Left colon (tissue), 2 donors: ENCODE data around the gene PSMB7. TPM values are rescaled to one million over a fixed set of nuclear protein-coding genes. Genes with fewer than 3 reads are reported as not detected.

Experiments
- ATAC-seq: fragments of 200-7000 bp; cut with Tn5 transposase; one replicate; pipeline ENCODE4 v1.9.1; 2020; ENCODE audit warnings: mild to moderate bottlenecking, moderate library complexity
- DNase-seq, 2 donors: peaks; one replicate each; pipeline ENCODE4 v3.0.0-alpha.2; 2020
- intact Hi-C, 2 donors: fragments of 100-400 bp; cut with DNase I in 1 of 2; cut with micrococcal nuclease in 1 of 2; formaldehyde crosslinking; loops; one replicate each; pipeline versions ENCODE4 v1.11.2 to v1.14.0; 2022; cut with DNase I, micrococcal nuclease
- total RNA-seq, 2 donors: library from RNA; stranded (reverse); fragmentation: NEBNext Ultra II Directional; extraction: Animal tissue kit (Norgen Biotek cat#: 25700); gene quantifications; one replicate each; pipeline ENCODE4 v1.2.1, GENCODE V29; 2021
- donor health status: DM: no; HTN: no; CAD: no.
- donor health status: DM: yes; HTN: yes; CAD: no.

Gene PSMB7
- total RNA-seq, 2 donors from 2014 or later, result 88.0 to 102 TPM

DNA sequence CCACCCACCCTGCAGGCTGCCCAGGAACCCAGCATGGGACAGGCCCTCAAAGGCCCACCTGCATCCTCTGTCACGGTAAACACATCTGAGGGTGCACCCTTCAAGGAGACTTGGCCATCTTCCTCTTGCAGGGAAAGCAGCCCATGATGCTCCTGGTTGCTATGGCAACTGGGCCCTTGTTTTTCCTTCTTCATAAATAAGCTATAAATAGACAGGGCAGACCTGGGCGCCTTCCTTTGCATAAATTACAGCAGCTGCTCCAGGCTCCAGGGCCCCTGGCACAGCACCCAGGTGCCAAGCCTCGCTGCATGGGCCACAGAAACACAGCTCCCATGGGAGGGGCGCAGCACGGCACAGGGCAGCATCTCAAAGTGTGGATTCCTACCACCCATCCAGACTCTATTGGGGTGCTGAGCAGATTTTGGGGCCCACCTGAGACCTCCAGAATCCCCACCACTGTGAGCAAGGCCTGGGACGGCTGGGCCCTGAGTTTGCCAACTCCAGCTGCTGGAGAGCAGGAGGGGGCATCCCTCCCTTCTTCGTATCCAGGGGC, 5.8 kb upstream of the PSMB7 start:
- intact Hi-C loops, result no loop called here

DNA sequence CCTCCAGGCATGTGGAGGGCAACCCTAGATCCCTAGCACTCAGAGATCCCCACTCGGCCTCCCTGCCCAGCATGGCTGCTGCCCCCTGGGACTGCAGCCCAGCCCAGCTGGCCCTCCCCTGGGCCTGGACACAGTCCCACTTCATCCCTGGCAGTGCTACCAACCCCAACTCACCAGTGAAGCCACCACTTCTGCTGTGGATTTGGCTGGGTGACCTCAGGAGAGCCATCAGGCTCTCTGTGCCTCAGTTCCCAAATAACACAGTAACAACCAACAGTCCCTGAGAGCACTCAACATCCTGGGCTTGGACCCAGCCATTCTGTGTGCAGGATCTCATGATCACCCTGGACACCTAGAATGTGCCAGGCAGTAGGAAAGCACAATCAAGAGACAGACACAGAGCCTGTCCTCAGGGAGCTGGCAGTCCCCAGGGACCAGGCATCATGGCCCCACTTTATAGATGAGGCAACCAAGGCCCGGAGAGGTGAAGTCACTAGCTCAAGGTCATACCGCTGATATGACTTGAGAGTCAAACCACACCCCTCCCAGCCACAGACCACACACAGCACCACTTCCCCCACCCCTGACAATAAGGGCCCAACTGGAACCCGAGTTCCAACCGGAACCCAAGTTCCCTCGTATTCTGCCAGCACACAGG, 4.7 kb upstream of the PSMB7 start:
- DNase-seq (no peak), ATAC-seq (peak; percentile 1)
- intact Hi-C loops, result no loop called here

More for the DNA sequence above, 5.8 kb upstream of the PSMB7 start:
- DNase-seq, result no peak
- ATAC-seq, result no peak

DNA sequence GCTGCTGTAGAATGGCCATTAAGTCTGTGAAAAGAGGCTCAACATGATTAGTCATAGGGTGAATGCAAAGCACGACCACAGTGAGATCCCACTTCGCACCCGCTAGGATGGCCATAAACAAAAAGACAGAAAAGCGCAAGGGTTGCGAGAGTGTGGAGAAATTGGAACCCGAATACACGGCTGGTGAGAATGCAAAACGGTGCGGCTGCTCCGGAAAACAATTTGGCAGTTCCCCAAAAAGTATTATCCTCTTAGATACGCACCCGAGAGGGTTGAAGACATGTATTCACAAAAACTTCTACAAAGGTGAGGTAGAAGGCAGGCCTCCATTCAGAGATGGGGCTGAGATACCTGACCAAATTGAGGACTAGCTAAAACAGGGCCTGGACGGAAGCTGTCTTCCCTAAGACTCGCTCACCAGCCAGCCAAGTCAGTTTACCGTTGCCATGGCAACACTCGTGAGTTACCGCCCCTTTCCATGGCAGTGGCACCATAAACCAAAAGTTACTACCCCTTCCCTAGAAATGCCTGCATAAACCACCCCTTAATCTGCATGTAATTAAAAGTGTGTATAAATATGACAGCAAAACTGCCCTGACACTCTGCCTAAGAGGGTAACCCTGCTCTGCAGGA, 726 bp upstream of the PSMB7 start:
- ATAC-seq (no peak), DNase-seq (no peak)
- intact Hi-C loops, result no loop called here

DNA sequence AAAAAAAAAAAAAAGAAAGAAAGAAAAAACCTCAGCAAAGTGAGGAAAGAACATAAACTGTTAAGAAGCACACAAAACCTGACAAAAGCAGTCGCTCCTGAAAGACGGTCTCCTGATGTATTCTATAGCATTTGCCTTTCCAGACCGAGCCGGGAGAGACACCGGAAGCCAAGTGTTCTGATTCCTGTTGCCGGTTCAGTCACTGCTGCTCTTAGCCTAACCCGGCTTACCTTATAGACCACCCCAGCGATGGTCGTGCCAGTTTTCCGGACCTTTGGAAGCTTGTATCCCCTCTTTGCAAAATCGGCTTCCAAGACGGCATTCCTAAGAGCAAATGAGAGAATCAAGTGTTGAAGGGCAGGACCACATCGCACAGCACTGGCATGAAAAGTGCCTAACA, 630 bp downstream of the PSMB7 start:
- intact Hi-C loops, result no loop called here
- no peak for ATAC-seq
- no peak for DNase-seq

DNA sequence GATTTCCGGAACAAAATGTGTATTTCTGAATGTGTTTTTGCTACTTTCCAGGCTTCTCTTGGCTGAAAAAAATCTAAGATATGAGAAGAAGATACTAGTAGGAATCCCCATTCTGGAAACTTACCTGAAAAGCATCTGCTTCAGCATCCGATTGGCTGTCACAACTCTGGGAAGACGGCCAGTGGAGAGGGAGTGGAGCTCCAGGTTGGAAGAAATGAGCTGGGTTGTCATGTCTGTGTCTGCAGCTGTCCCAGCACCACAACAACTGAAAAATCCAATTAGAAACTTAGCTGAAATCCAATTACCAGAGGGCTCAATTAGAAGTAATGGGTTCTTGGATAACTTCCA, 3.0 kb downstream of the PSMB7 start:
- DNase-seq (no peak), ATAC-seq (no peak)
- intact Hi-C loops, result no loop called here

DNA sequence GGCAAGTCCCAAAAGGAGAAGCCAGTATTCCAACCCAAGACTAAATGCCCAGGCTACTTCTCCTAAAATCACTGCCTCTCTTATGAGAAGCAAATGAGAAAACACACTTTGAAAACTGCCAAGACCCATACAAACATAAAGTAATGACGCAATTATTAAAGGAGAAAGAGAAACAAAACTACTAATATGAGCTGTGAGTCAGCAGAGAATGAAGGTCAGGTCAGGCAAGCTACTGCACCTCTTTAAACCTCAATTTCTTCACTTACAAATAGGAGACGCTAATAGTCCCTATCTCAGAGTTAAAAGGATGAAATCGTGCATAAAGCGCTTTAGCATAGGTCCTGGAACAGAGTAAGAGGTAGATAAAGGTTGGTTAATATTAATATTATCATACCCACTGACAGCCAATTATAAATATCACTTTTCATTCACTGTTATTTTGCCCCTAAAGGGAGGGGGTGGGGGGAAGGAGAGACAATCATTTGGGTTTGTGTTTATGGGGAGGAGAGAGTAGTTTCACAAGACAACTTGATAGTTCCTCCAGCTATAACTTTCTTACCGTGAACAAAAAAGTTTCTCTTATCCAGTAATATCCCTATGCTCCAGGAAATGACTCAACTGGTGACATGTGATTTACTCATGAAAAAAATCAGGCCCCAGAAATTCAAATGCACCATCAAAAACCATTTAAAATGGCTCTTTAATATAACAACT, 3.6 kb downstream of the PSMB7 start:
- no peak for DNase-seq
- intact Hi-C loops, result no loop called here
- ATAC-seq, result no peak

DNA sequence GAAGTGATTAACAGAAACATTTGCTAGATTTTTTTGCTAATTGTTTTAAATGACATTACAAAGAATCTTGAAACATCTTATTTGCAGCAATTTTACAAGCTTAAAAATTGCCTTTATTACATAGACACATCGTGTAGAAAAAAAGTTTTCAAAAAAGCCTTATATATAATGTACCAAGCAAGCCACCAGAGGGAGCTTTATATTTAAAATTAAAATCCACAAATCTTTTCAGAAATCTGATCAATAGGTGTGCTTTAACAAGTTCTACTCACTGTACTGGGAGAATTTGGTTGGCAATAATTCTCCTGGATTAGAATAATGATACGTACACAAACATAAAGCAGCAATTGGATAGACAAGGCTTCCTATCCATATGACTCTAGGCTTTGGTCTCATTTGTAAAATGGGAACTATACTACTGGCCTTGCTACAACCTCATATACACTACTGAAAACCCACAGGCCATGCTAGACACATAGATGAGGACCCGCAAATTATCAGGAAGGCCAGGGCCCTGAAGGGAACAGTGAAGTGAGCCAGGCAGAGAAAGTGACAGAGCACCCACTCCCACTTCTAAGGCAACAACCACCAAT, 4.8 kb downstream of the PSMB7 start:
- DNase-seq, result no peak
- ATAC-seq, result no peak
- intact Hi-C loops, result no loop called here

DNA sequence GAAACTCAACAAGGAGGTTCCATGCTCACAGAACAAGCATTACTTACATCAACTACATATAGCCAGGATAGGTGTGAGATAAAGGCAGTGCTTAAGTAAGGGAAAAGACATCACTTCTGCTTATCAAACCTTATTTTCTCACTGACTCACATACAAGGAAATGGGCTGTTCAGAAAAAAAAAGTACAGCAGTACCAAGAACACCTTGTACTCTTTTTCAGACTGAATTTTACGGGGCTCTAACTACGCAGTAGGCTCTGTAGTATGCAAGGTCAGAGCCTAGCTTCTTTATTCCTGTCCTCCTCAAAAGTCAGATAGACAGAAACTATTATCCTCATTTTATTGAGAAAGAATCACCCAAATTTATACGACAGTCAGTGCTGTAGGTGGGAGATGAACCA, 5.8 kb downstream of the PSMB7 start:
- intact Hi-C loops, result no loop called here
- DNase-seq (no peak), ATAC-seq (peak; percentile 48)

DNA sequence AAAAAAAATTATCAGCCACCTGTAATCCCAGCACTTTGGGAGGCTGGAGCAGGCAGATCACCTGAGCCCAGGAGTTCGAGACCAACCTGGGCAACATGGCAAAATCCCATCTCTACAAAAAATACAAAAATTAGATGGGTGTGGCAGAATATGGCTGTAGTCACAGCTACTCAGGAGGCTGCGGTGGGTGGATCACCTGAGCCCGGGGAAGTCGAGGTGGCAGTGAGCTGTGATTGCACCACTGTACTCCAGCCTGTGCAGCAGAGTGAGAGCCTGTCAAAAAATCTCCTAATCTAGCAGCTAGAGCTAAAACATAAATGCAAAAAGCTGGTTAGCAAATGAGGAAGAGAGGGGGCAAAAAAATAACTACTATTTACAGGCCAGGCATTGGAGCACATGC, 12.0 kb downstream of the PSMB7 start:
- intact Hi-C loops, result no loop called here
- no peak for ATAC-seq

DNA sequence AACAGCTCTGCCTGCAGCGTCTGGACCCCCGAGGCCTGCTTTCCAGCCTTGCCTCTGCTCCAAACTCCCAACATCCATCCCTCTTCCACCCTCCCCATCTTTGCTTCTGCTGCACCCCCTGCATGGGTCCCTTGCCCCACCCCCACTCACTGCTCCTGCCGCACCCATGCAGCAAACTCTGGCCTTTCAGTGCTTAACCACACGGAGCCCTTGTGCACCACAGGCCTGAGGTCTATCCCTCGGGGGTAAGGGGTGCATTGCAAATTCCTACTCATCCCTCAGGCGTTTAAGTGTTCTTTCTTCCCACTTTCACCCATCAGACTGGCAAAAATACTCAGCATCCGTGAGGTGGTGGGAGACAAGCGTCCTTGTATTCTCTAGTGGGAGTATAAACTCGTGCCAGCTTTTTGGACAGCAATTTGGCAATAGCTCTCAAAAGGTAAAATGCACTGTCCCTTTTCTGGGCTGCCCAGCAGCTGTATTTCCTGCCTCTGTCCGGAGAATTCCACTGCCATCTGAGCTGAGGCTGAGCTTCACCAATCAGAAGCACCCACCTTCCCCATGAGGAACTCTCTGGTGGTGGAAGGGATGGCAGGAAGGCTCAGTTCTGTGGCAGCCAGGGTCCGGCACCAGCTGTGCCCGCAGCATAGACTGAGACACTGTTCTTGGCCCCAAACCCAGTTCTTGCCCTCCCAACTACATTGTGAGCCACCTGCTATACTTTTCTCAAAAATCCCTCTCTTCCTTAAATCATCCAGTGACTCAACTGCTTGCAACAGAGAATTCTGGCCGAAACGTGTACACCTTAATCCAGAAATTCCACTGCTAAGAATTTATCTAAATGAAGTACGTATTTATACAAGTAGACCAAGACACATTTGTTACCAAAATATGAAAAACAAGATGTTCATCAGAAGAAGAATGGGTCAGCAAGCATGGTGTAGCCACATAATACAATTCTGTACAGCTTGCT, 15.0 kb downstream of the PSMB7 start:
- intact Hi-C loops, result no loop called here
- DNase-seq, result no peak

More for the DNA sequence above, 12.0 kb downstream of the PSMB7 start:
- no peak for DNase-seq

DNA sequence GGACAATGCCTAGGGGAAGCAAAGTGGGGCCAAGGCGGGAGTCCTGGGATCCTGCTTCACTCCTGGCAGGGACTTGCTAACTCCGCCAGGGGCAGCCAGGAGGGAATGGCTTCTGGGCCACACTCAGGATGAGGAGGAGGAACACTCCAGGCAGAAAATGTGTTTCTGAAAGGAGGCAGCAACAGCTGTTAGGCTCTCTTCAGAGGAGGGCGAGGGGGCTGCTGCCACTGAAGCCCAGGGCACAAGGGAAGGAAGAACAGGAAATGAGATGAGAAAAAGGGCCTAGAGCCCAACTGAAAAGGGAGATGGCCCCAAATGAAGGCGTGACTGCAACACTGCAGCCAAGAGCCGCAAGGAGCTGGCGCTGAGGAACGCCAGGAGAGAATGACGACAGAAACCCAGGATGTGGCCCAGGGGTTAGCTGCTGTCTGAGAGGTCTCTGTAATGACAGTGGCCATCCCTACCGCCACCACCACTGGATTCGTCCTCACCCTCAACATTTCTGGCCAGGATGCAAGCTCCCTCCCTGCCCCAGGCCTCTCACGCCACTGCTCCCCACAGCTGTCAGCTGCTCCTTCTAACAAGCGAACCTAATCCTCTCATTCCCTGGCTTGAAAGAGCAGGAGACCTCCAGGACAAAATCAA, 15.8 kb downstream of the PSMB7 start:
- ATAC-seq (no peak), DNase-seq (no peak)
- intact Hi-C loops, result no loop called here

More for the DNA sequence above, 15.0 kb downstream of the PSMB7 start:
- ATAC-seq, result no peak

DNA sequence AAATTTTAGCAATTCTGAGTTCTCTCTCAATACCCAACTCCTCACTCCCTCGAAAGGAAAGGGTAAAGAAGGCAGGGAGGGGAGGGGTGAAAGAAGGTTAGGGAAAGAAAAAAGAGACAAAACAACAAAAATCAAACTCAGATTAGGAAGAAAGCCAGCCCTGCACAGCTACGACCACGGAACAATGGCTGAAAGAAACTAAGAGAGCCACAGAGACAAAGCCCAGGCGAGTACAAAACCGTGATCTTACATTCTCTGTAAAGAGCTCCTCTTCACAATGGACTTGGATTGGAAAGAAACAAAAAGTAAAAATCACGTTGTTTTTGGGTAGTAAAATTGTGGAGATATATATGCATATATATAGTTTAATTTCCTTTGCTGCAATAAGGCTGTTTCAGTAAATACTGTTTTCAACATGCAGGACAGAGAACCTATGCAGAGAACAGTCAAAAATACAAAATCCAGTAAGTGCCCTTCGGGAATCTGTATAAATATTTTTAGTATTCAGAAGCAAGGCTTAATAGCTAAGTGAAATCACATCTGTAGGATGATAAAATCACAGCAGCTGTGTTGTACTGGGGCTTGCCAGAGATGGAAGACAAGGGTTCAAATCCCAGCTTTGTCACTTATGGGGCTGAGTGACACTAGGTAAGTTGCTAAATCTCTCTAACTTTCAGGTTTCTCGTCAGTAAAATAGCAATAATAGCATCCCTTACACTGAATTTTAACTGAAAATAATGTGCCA, 16.9 kb downstream of the PSMB7 start:
- DNase-seq (no peak), ATAC-seq (no peak)
- intact Hi-C loops, result no loop called here

DNA sequence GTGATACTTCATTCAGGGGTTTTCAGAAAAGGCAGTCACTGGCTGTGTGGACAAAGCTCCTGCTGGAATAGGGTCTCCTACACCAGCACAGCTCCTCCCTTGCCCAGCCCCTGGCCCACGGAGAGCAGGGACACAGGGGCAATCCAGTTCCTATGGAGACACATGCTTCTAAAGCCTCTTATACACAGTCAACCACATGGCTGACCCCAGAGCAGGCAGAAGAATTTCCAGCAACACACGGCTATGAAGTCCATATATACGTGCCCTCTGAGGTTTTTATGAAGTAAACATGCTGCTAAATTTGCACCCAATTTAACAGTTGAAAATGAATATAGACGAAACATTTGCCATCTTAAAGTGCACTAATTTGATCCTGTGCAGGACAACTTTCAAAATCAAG, 19.4 kb downstream of the PSMB7 start:
- ATAC-seq (no peak), DNase-seq (no peak)
- intact Hi-C loops, result no loop called here

DNA sequence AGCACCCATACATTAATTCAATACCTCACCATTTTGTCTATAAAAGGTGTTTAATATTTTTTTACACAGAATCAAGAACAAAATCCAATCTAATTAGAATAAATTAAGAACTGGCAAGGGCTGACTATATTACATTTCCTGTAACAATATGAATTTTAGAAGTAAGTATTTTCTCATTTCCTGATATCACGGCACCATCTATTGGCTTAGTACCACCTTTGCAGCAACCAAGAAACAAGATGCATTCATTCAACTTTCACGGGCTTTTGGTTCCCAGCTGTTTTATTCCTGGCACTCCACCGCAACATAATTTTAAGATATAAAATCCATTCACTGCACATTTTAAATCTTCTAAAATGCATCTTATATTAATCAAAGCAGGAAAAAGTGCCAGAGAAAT, 20.6 kb downstream of the PSMB7 start:
- DNase-seq (no peak), ATAC-seq (no peak)
- intact Hi-C loops, result no loop called here

DNA sequence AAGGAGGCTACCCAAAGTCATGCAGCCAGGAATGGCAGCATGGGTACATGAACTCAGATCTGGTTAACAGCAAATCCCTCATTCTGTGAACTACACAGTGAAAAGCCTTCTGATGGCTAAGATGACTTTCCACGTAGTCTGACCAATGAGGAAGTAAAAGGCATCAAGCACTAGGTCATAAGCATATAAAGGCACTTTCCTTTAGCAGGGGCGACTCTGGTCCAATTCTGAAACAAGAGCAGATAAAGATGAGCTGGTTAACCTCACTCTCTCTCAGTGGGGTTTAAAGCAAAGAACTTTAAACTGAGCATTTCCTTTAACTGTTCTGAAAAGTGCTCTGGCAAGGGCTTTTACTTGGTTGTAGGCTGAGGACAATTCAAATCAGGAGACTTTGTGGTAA, 21.1 kb downstream of the PSMB7 start:
- intact Hi-C loops, result no loop called here
- ATAC-seq, result peak; percentile 18

DNA sequence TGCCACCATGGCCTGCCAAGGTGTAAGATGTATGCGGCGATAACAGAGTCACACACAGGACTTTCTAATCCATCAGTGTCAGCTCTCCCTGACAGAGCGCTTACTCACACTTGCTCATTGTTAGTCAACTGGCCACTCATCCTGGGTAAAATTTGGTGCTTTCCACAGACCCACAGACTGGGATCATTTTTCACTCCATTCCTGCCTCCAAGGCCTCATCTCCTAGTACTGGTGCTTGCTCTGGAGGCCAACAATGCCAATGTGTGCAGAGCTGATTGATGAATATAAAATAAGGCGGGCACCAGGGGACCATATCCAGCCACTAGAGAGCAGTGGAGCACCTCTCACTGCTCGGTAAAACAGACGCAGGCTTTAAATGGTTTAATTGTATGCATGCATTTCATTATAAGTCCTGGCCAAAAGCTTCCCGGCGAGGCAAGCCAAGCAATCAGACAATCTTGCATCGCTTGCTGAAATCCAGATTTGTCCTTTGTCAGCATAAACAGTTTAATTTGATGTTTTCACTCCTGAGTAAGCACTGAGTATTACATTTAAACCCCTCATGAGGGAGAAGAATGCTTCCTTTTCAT, 22.3 kb downstream of the PSMB7 start:
- no peak for DNase-seq
- intact Hi-C loops, result no loop called here
- ATAC-seq, result no peak

More for the DNA sequence above, 21.1 kb downstream of the PSMB7 start:
- DNase-seq, result no peak

DNA sequence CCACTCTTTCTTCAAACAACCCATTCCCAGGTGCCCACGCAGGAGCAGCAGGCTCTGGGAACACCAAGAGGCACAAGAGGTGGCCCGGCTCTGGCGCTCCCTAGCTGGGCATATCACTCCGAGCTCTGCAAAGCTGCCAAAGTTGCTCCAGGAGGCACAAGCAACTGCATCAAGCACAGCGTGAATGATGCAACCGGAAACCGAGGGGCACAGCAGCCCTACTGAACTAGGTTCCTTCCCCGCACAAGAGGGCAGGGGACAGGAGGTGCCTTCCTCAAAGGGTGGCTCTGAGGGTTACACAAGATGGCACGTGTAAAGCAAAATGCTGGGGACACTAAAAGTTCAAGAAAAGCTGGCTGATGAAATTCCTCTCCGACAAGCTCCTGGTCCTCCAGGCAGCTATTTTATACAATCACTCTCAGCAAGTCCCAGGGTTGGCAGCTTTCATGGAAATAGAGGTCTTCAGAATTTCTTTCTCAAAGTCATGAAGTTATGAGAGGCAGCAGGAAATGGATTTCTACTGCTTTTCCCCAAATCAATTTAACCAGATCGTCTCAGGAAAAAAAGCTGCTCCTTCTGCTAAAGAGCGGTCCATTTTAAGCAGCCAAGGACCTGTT, 22.9 kb downstream of the PSMB7 start:
- no peak for DNase-seq
- no peak for ATAC-seq
- intact Hi-C loops, result no loop called here
